Measurements from ENCODE around the gene C4orf36.
"Not testable (repeated sequence)": the region's sequence is repeated elsewhere in the genome, so short reads cannot be mapped to it uniquely, and the experiment has no call there.

The C4orf36 gene

GRCh38 chr4:86892636-86892960 lies 376 bp upstream of the C4orf36 start:
- peak overlapping the region; percentile 78 to 80 for H3K4me3 ChIP-seq (ENCODE audit: low read length in 2 of 2)
- peak overlapping the region; percentile 64 to 71 for H3K9ac ChIP-seq (ENCODE audit: low read length in 2 of 2)
- H3K9me3 ChIP-seq (ENCODE audit: control insufficient read depth in 2 of 2, low read length in 2 of 2), result no peaks in the 10 kb centered on the region
- peaks cover 8% of the 10 kb centered on the region for H3K4me1 ChIP-seq (ENCODE audit: control insufficient read depth, insufficient read depth, low read length)
- H3K27me3 ChIP-seq (ENCODE audit: control insufficient read depth in 1 of 2, insufficient read depth in 2 of 2, low read length in 2 of 2), result no peaks in the 10 kb centered on the region
- H3K36me3 ChIP-seq (ENCODE audit: control insufficient read depth in 2 of 2, insufficient read depth in 2 of 2, low read length in 2 of 2), result no peaks in the 10 kb centered on the region
- H3K27ac ChIP-seq (ENCODE audit: low read length), result peak overlapping the region; percentile 12

GRCh38 chr4:86890790-86891189 lies 1.4 kb downstream of the C4orf36 start:
- Histone ChIP-seq H3K9me3 (ENCODE audit: control insufficient read depth in 2 of 2, low read length in 2 of 2) (no peaks in the 10 kb centered on the region), H3K4me1 (ENCODE audit: control insufficient read depth, insufficient read depth, low read length) (peaks cover 8% of the 10 kb centered on the region), H3K4me3 (ENCODE audit: low read length in 2 of 2) (no peak overlapping the region), H3K9ac (ENCODE audit: low read length in 2 of 2) (no peak overlapping the region), H3K27ac (ENCODE audit: low read length) (no peak overlapping the region), H3K36me3 (ENCODE audit: control insufficient read depth in 2 of 2, insufficient read depth in 2 of 2, low read length in 2 of 2) (no peaks in the 10 kb centered on the region), H3K27me3 (ENCODE audit: control insufficient read depth in 1 of 2, insufficient read depth in 2 of 2, low read length in 2 of 2) (no peaks in the 10 kb centered on the region)

DNA sequence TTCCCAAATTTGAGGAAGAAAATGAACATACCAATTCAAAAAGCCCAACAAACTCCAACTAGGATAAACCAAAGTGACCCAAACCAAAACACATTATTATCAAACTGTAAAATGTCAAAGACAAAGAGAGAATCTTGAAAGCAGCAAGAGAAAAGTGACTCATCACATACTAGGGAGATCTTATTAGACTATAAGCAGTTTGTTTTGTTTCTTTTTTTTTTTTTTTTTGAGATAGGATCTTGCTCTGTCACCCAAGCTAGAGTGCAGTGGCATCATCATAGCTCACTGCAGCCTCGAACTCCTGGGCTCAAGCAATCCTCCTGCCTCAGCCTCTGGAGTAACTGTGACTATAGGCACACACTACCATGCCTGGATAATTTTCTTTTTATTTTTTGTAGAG lies 12.6 kb downstream of the C4orf36 start:
- H3K27me3 ChIP-seq (ENCODE audit: control insufficient read depth in 1 of 2, insufficient read depth in 2 of 2, low read length in 2 of 2), result no peaks in the 10 kb centered on the region
- no peak overlapping the region for H3K9ac ChIP-seq (ENCODE audit: low read length in 2 of 2)
- H3K27ac ChIP-seq (ENCODE audit: low read length), result no peak overlapping the region
- H3K36me3 ChIP-seq (ENCODE audit: control insufficient read depth in 2 of 2, insufficient read depth in 2 of 2, low read length in 2 of 2), result no peaks in the 10 kb centered on the region
- H3K4me1 ChIP-seq (ENCODE audit: control insufficient read depth, insufficient read depth, low read length), result no peaks in the 10 kb centered on the region
- H3K9me3 ChIP-seq (ENCODE audit: control insufficient read depth in 2 of 2, low read length in 2 of 2), result peaks cover 8 to 17% of the 10 kb centered on the region in 2 donors
- no peak overlapping the region for H3K4me3 ChIP-seq (ENCODE audit: low read length in 2 of 2)

DNA sequence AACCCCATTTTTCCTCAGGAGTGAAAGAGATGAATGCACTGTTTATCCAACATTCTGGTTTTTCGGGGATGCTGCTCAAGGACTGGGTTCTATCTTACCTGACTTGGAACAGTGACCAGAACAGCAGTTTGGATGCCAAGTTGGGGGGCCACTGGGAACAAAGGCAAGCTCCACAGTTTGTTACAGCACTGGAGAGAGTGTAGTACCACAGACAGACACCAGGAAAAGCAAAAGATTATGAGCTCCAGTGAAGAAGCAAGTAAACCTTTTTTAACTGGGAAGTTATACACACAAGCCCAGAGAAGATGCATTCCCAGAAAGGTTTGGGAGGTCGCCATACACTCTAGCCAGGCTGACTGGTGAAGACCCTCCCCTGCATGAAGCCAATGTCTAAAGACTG lies 13.6 kb downstream of the C4orf36 start:
- no peaks in the 10 kb centered on the region for H3K36me3 ChIP-seq (ENCODE audit: control insufficient read depth in 2 of 2, insufficient read depth in 2 of 2, low read length in 2 of 2)
- no peak overlapping the region for H3K9ac ChIP-seq (ENCODE audit: low read length in 2 of 2)
- no peaks in the 10 kb centered on the region for H3K4me1 ChIP-seq (ENCODE audit: control insufficient read depth, insufficient read depth, low read length)
- no peaks in the 10 kb centered on the region for H3K27me3 ChIP-seq (ENCODE audit: control insufficient read depth in 1 of 2, insufficient read depth in 2 of 2, low read length in 2 of 2)
- H3K4me3 ChIP-seq (ENCODE audit: low read length in 2 of 2), result no peak overlapping the region
- peaks cover 8 to 17% of the 10 kb centered on the region in 2 donors for H3K9me3 ChIP-seq (ENCODE audit: control insufficient read depth in 2 of 2, low read length in 2 of 2)
- no peak overlapping the region for H3K27ac ChIP-seq (ENCODE audit: low read length)

DNA sequence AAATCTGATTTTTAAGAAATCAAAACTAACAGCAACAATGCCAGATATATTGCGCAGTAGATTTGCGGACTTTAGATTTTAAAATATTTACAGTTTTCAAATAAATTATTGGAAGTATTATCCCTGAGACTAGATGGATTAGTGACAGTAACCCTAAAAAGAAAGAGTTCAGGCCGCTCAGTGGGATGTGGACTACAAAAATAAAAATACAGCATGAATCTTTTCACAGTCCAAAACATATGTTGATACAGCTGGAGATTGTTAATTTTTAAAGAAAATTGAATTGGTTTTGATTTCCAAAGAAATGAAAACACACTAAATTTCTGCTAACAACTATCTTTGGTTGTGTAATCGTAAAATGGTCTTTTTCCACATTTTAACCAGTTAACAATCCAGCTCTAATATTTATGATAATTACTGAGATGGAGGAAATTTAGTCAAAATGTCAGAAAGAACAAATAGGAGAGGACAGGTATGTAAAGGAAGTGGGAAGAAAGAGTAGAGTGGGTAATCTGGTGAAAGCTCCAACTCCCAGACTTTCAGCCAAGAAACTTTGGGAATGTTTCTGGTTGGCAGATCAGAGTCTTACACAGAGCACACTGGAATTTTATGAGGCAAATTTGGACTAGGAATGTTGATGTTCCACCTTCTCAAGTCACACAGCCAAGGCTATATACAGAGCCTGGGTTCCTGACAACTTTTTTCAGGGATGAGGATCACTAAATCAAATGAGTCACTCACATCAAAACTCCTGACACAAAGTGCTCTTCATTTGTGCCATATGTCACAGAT lies 15.1 kb downstream of the C4orf36 start:
- H3K4me1 ChIP-seq (ENCODE audit: control insufficient read depth, insufficient read depth, low read length), result no peaks in the 10 kb centered on the region
- H3K9ac ChIP-seq (ENCODE audit: low read length in 2 of 2), result no peak overlapping the region
- H3K36me3 ChIP-seq (ENCODE audit: control insufficient read depth in 2 of 2, insufficient read depth in 2 of 2, low read length in 2 of 2), result no peaks in the 10 kb centered on the region
- no peak overlapping the region for H3K27ac ChIP-seq (ENCODE audit: low read length)
- H3K27me3 ChIP-seq (ENCODE audit: control insufficient read depth in 1 of 2, insufficient read depth in 2 of 2, low read length in 2 of 2), result no peaks in the 10 kb centered on the region
- no peak overlapping the region for H3K4me3 ChIP-seq (ENCODE audit: low read length in 2 of 2)
- H3K9me3 ChIP-seq (ENCODE audit: control insufficient read depth in 2 of 2, low read length in 2 of 2), result peaks cover 8 to 17% of the 10 kb centered on the region in 2 donors

DNA sequence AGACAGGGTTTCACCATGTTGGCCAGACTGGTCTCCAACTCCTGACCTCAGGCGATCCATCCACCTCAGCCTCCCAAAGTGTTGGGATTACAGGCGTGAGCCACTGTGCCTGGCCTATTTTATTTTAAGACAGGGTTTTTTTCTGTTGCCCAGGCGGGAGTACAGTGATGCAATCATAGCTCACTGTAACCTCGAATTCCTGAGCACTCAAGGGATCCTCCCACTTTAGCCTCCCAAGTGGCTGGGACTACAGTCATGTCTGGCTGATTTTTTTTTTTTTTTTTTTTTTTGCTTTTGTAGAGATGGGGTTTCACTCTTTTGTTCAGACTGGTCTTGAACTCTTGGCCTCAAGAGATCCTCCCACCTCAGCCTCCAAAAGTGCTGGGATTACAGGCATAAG lies 16.8 kb downstream of the C4orf36 start:
- H3K36me3 ChIP-seq (ENCODE audit: control insufficient read depth in 2 of 2, insufficient read depth in 2 of 2, low read length in 2 of 2); H3K27ac ChIP-seq (ENCODE audit: low read length); H3K27me3 ChIP-seq (ENCODE audit: control insufficient read depth in 1 of 2, insufficient read depth in 2 of 2, low read length in 2 of 2); H3K4me1 ChIP-seq (ENCODE audit: control insufficient read depth, insufficient read depth, low read length); H3K9ac ChIP-seq (ENCODE audit: low read length in 2 of 2); H3K4me3 ChIP-seq (ENCODE audit: low read length in 2 of 2): not testable (repeated sequence)
- H3K9me3 ChIP-seq (ENCODE audit: control insufficient read depth in 2 of 2, low read length in 2 of 2), result peaks cover 8 to 17% of the 10 kb centered on the region in 2 donors

DNA sequence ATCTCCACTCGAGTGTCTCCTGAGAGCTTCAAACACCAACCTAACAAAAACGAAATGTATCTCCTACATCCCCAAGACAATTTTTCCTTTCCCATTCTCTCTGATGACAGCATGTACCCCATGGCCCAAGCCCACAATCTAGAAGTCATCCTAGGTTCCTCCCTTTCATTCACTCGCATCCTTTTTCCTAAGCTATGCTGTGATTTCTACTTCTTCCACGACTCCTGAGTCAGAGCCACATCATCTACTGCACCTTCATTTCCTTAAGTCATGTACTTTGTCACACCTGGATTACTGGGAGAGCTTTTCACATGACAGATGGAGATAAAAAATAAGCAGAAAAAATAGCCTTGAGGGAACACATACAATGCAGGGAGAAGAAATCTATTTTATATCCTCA lies 20.1 kb downstream of the C4orf36 start:
- Histone ChIP-seq H3K27me3 (ENCODE audit: control insufficient read depth in 1 of 2, insufficient read depth in 2 of 2, low read length in 2 of 2) (no peaks in the 10 kb centered on the region), H3K4me1 (ENCODE audit: control insufficient read depth, insufficient read depth, low read length) (no peaks in the 10 kb centered on the region), H3K36me3 (ENCODE audit: control insufficient read depth in 2 of 2, insufficient read depth in 2 of 2, low read length in 2 of 2) (no peaks in the 10 kb centered on the region), H3K4me3 (ENCODE audit: low read length in 2 of 2) (no peak overlapping the region), H3K9me3 (ENCODE audit: control insufficient read depth in 2 of 2, low read length in 2 of 2) (no peaks in the 10 kb centered on the region), H3K9ac (ENCODE audit: low read length in 2 of 2) (no peak overlapping the region), H3K27ac (ENCODE audit: low read length) (no peak overlapping the region)

- H3K9me3 ChIP-seq (ENCODE audit: control insufficient read depth in 2 of 2, low read length in 2 of 2), result no peaks in the 10 kb centered on the region
- H3K27me3 ChIP-seq (ENCODE audit: control insufficient read depth in 1 of 2, insufficient read depth in 2 of 2, low read length in 2 of 2), result no peaks in the 10 kb centered on the region
- H3K4me1 ChIP-seq (ENCODE audit: control insufficient read depth, insufficient read depth, low read length), result no peaks in the 10 kb centered on the region
- H3K9ac ChIP-seq (ENCODE audit: low read length in 2 of 2), result no peak overlapping the region
- no peak overlapping the region for H3K27ac ChIP-seq (ENCODE audit: low read length)
- H3K36me3 ChIP-seq (ENCODE audit: control insufficient read depth in 2 of 2, insufficient read depth in 2 of 2, low read length in 2 of 2), result no peaks in the 10 kb centered on the region
- no peak overlapping the region for H3K4me3 ChIP-seq (ENCODE audit: low read length in 2 of 2)
Measured at GRCh38 chr4:86870442-86871069, 21.7 kb downstream of the C4orf36 start.

DNA sequence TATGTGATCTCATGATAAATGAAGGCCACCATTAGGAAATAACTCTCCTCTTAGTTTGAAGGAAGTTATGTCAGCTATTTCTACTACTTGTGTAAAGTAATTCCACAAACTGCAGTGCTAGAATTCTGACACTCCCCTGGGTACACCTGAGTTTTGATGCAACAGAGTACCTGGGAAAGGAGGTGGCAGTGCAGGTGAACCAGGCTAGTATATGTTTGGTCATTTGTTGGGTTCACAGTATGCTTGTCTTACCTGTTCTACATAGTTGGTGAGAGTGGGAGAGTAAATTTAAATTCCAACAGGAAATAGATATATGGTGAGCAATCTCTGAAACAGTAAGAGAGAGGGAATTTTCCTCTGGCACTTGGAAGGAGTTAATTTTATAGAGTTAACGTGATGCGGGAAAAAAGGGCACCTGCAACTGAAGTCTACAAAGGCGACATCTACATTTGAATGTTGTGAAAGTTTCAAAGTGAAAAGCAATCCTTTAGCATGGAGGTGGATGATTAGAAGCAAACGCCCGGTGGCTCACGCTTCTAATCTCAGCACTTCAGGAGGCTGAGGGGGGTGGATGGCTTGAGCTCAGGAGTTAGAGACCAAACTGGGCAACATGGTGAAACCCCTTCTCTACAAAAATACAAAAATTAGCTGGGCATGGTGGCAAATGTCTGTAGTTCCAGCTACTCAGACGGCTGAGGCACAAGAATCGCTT lies 34.7 kb downstream of the C4orf36 start:
- no peaks in the 10 kb centered on the region for H3K36me3 ChIP-seq (ENCODE audit: control insufficient read depth in 2 of 2, insufficient read depth in 2 of 2, low read length in 2 of 2)
- no peak overlapping the region for H3K27ac ChIP-seq (ENCODE audit: low read length)
- H3K4me1 ChIP-seq (ENCODE audit: control insufficient read depth, insufficient read depth, low read length), result no peaks in the 10 kb centered on the region
- H3K9me3 ChIP-seq (ENCODE audit: control insufficient read depth in 2 of 2, low read length in 2 of 2), result no peaks in the 10 kb centered on the region
- H3K27me3 ChIP-seq (ENCODE audit: control insufficient read depth in 1 of 2, insufficient read depth in 2 of 2, low read length in 2 of 2), result no peaks in the 10 kb centered on the region
- no peak overlapping the region for H3K9ac ChIP-seq (ENCODE audit: low read length in 2 of 2)
- H3K4me3 ChIP-seq (ENCODE audit: low read length in 2 of 2), result no peak overlapping the region

DNA sequence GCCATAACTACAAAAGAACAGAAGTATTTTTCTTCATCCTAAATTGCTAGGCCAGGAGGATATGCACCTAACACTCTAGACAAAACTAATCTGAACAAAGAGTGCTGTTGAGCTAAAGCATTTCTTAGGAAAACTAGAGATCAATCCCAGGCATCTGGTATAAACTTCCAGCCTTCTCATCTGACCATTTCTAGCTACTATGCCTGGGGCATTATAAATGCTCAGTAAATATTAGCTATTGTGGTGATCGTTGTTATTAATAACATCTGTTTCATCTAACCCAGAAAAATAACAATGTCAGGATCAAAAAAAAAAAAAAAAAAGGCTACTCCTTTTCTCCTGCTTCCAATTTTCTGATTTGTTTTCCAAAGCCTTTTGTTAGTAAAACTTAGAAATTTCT lies 35.3 kb downstream of the C4orf36 start:
- H3K4me1 ChIP-seq (ENCODE audit: control insufficient read depth, insufficient read depth, low read length), result no peaks in the 10 kb centered on the region
- no peaks in the 10 kb centered on the region for H3K9me3 ChIP-seq (ENCODE audit: control insufficient read depth in 2 of 2, low read length in 2 of 2)
- no peak overlapping the region for H3K27ac ChIP-seq (ENCODE audit: low read length)
- H3K36me3 ChIP-seq (ENCODE audit: control insufficient read depth in 2 of 2, insufficient read depth in 2 of 2, low read length in 2 of 2), result no peaks in the 10 kb centered on the region
- no peak overlapping the region for H3K9ac ChIP-seq (ENCODE audit: low read length in 2 of 2)
- H3K4me3 ChIP-seq (ENCODE audit: low read length in 2 of 2), result no peak overlapping the region
- H3K27me3 ChIP-seq (ENCODE audit: control insufficient read depth in 1 of 2, insufficient read depth in 2 of 2, low read length in 2 of 2), result no peaks in the 10 kb centered on the region

- H3K27me3 ChIP-seq (ENCODE audit: control insufficient read depth in 1 of 2, insufficient read depth in 2 of 2, low read length in 2 of 2), result no peaks in the 10 kb centered on the region
- H3K4me1 ChIP-seq (ENCODE audit: control insufficient read depth, insufficient read depth, low read length), result no peaks in the 10 kb centered on the region
- no peak overlapping the region for H3K4me3 ChIP-seq (ENCODE audit: low read length in 2 of 2)
- no peaks in the 10 kb centered on the region for H3K36me3 ChIP-seq (ENCODE audit: control insufficient read depth in 2 of 2, insufficient read depth in 2 of 2, low read length in 2 of 2)
- no peak overlapping the region for H3K27ac ChIP-seq (ENCODE audit: low read length)
- no peak overlapping the region for H3K9ac ChIP-seq (ENCODE audit: low read length in 2 of 2)
- H3K9me3 ChIP-seq (ENCODE audit: control insufficient read depth in 2 of 2, low read length in 2 of 2), result no peaks in the 10 kb centered on the region
Measured at GRCh38 chr4:86855572-86855971, 36.6 kb downstream of the C4orf36 start.

Data from stomach smooth muscle (tissue), 2 donors.